C4-2B (cell line): Measurements from ENCODE around the gene CHCHD3.

Source experiments
- CTCF ChIP-seq: fragments of 450-650 bp; conservative IDR thresholded peaks from 2 replicates; pipeline ENCODE4 v1.5.1; 2017; ENCODE audit warnings: mild to moderate bottlenecking
- ZFX ChIP-seq: fragments of 450-650 bp; IDR thresholded peaks from 2 replicates; pipeline ENCODE4 v1.6.1; 2017

- TF ChIP-seq CTCF, result no peak
- no peak for TF ChIP-seq ZFX
These were observed 138.2 kb downstream of the CHCHD3 start for GRCh38 chr7:132943645-132944044.
